ENCODE results near the gene GUCY1A2. TPM values are rescaled to one million over a fixed set of nuclear protein-coding genes. Genes with fewer than 3 reads are reported as not detected.

GUCY1A2 gene
- total and polyA plus RNA-seq, 2 donors (not counting 1 experiment from before 2014, with no cell fraction given): not detected

DNA sequence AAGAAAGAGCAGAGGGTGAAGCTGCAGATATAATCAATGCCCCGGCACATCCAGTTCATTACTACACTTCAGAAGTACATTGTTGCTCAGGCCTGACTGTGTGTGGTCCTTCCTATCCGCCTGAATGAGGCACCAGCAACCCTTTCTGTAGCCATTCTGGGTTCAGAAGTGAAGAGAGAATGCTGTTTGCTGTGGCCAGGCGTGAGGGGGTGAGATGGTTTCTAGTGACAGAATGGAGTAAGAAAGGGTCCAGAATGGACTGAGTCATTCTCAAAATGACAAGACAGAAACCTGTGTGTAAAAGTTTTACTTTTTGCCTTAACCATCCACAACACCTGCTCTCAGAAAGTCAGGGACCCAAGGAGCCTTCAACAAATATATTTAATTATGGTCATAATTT, 334.8 kb downstream of the GUCY1A2 start:
- H3K27ac ChIP-seq (ENCODE audit: low read length in 2 of 2): no peak overlapping the region
- intact Hi-C loops (cut with micrococcal nuclease): no loop called here
- no peak overlapping the region for H3K27ac Mint-ChIP-seq
- H3K36me3 ChIP-seq (replicated peaks in 1 of 2; ENCODE audit: control extremely low read depth in 1 of 2, control insufficient read depth in 1 of 2, extremely low read depth in 1 of 2, insufficient read depth in 2 of 2, low read length in 1 of 2): no peaks in the 10 kb centered on the region
- no peaks in the 10 kb centered on the region for H3K9me3 ChIP-seq (ENCODE audit: control extremely low read depth in 1 of 3, control insufficient read depth in 2 of 3, insufficient read depth in 1 of 3, low read length in 2 of 3)
- H3K4me3 Mint-ChIP-seq: no peak overlapping the region
- H4K20me1 ChIP-seq (ENCODE audit: control insufficient read depth, insufficient read depth, low read length, poor library complexity, severe bottlenecking): no peaks in the 10 kb centered on the region
- no peaks in the 10 kb centered on the region for H3K79me2 ChIP-seq (ENCODE audit: control insufficient read depth, insufficient read depth, low read length)
- ChIA-PET CTCF (no interaction called here), POLR2A (no interaction called here)
- H3K9ac ChIP-seq (ENCODE audit: low read length): no peak overlapping the region
- no peak overlapping the region for H2AFZ ChIP-seq (ENCODE audit: insufficient read depth, low read depth, low read length, poor library complexity, severe bottlenecking)
- TF ChIP-seq, protein P1, sequence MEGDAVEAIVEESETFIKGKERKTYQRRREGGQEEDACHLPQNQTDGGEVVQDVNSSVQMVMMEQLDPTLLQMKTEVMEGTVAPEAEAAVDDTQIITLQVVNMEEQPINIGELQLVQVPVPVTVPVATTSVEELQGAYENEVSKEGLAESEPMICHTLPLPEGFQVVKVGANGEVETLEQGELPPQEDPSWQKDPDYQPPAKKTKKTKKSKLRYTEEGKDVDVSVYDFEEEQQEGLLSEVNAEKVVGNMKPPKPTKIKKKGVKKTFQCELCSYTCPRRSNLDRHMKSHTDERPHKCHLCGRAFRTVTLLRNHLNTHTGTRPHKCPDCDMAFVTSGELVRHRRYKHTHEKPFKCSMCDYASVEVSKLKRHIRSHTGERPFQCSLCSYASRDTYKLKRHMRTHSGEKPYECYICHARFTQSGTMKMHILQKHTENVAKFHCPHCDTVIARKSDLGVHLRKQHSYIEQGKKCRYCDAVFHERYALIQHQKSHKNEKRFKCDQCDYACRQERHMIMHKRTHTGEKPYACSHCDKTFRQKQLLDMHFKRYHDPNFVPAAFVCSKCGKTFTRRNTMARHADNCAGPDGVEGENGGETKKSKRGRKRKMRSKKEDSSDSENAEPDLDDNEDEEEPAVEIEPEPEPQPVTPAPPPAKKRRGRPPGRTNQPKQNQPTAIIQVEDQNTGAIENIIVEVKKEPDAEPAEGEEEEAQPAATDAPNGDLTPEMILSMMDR (IDR thresholded peaks at IDR 0.05): no peak
- no peak for TF ChIP-seq EZH2 (IDR thresholded peaks at IDR 0.05; ENCODE audit: borderline replicate concordance, insufficient read depth, low read depth, low read length, poor library complexity, severe bottlenecking)
- H3K4me1 ChIP-seq (ENCODE audit: control insufficient read depth in 2 of 2, insufficient read depth in 2 of 2, low read length in 2 of 2): no peaks in the 10 kb centered on the region
- H3K27me3 ChIP-seq (replicated peaks in 1 of 4; ENCODE audit: control extremely low read depth in 1 of 4, control insufficient read depth in 3 of 4, insufficient read depth in 4 of 4, low read length in 3 of 4): no peaks in the 10 kb centered on the region
- H3K9me3 Mint-ChIP-seq (ENCODE audit: insufficient read depth): no peaks in the 10 kb centered on the region
- DNase-seq (no peak), ATAC-seq (ENCODE audit: low read depth) (no peak)
- H3K4me1 Mint-ChIP-seq: no peaks in the 10 kb centered on the region
- H3K4me3 ChIP-seq (ENCODE audit: control extremely low read depth in 1 of 5, extremely low read depth in 1 of 5, insufficient read depth in 1 of 5, low read depth in 2 of 5, low read length in 4 of 5): no peak overlapping the region
- no peaks in the 10 kb centered on the region for H3K27me3 Mint-ChIP-seq
- no peak overlapping the region for H3K4me2 ChIP-seq (replicated peaks; ENCODE audit: low read depth, low read length, poor library complexity, severe bottlenecking)
- WGBS (ENCODE audit: insufficient coverage): 70% methylated on average over 2 of the region's 3 CpGs

DNA sequence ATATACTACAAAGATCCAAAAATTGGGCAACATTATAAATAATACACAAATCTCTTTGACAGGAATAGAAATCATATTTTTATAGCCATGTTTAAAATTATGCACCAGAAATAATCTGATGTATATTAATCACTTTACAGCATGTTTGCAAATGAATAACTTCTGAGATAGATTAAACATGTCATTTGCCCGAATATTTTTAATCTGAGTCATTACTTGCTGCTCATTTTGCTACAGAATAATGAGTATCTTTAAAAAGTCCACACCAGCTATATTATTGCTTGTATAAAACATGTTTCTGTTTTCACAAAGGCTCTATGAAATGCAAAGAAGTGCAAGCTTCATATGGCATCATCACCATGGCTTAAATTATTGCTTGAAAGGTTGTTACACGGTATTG, 336.8 kb downstream of the GUCY1A2 start:
- H3K9ac ChIP-seq (ENCODE audit: low read length): no peak overlapping the region
- H3K4me2 ChIP-seq (replicated peaks; ENCODE audit: low read depth, low read length, poor library complexity, severe bottlenecking): no peak overlapping the region
- no peaks in the 10 kb centered on the region for H3K4me1 ChIP-seq (ENCODE audit: control insufficient read depth in 2 of 2, insufficient read depth in 2 of 2, low read length in 2 of 2)
- H2AFZ ChIP-seq (ENCODE audit: insufficient read depth, low read depth, low read length, poor library complexity, severe bottlenecking): no peak overlapping the region
- Mint-ChIP-seq H3K4me1 (no peaks in the 10 kb centered on the region), H3K27ac (no peak overlapping the region), H3K27me3 (no peaks in the 10 kb centered on the region), H3K4me3 (no peak overlapping the region), H3K9me3 (ENCODE audit: insufficient read depth) (no peaks in the 10 kb centered on the region)
- ChIA-PET CTCF (no interaction called here), POLR2A (no interaction called here)
- H3K27me3 ChIP-seq (replicated peaks in 1 of 4; ENCODE audit: control extremely low read depth in 1 of 4, control insufficient read depth in 3 of 4, insufficient read depth in 4 of 4, low read length in 3 of 4): no peaks in the 10 kb centered on the region
- DNase-seq (no peak), ATAC-seq (ENCODE audit: low read depth) (no peak)
- H3K27ac ChIP-seq (ENCODE audit: low read length in 2 of 2): no peak overlapping the region
- intact Hi-C loops (cut with micrococcal nuclease): no loop called here
- H3K79me2 ChIP-seq (ENCODE audit: control insufficient read depth, insufficient read depth, low read length): no peaks in the 10 kb centered on the region
- H3K36me3 ChIP-seq (replicated peaks in 1 of 2; ENCODE audit: control extremely low read depth in 1 of 2, control insufficient read depth in 1 of 2, extremely low read depth in 1 of 2, insufficient read depth in 2 of 2, low read length in 1 of 2): no peaks in the 10 kb centered on the region
- no peaks in the 10 kb centered on the region for H4K20me1 ChIP-seq (ENCODE audit: control insufficient read depth, insufficient read depth, low read length, poor library complexity, severe bottlenecking)
- no peak for TF ChIP-seq EZH2 (IDR thresholded peaks at IDR 0.05; ENCODE audit: borderline replicate concordance, insufficient read depth, low read depth, low read length, poor library complexity, severe bottlenecking)
- TF ChIP-seq, protein P1 (IDR thresholded peaks at IDR 0.05): no peak
- no peaks in the 10 kb centered on the region for H3K9me3 ChIP-seq (ENCODE audit: control extremely low read depth in 1 of 3, control insufficient read depth in 2 of 3, insufficient read depth in 1 of 3, low read length in 2 of 3)
- no peak overlapping the region for H3K4me3 ChIP-seq (ENCODE audit: control extremely low read depth in 1 of 5, extremely low read depth in 1 of 5, insufficient read depth in 1 of 5, low read depth in 2 of 5, low read length in 4 of 5)
- WGBS (ENCODE audit: insufficient coverage): no CpG with 5 or more reads among the region's 2 CpGs

Data from B cell (primary cell).